GM23338 (cell line): Measurements from ENCODE around the gene SIL1. TPM values are rescaled to one million over a fixed set of nuclear protein-coding genes. Genes with fewer than 3 reads are reported as not detected.

Experiments
- ATAC-seq: fragments of 200-7000 bp; cut with Tn5 transposase; 3 replicates; pipeline ENCODE4 v1.9.1; 2020
- DNase-seq: peaks from one replicate; pipeline ENCODE4 v3.0.0-alpha.2; 2015; ENCODE audit warnings: low spot score
- H2AFZ ChIP-seq: fragments of 200-600 bp; sonication (generic); 2 replicates; pipeline ENCODE4 v1.8.0; 2016; ENCODE audit warnings: antibody characterized with exemption, mild to moderate bottlenecking, moderate library complexity
- H3F3A ChIP-seq: fragments of 200-600 bp; sonication (generic); replicated peaks from 2 replicates; pipeline ENCODE4 v1.8.0; 2017; ENCODE audit warnings: antibody characterized with exemption, mixed run types, low read depth
- H3K27ac ChIP-seq: fragments of 200-600 bp; sonication (generic); 2 replicates; pipeline ENCODE4 v1.6.1; 2016; ENCODE audit warnings: low read depth
- H3K27me3 ChIP-seq: fragments of 200-600 bp; sonication (generic); 2 replicates; pipeline ENCODE4 v1.8.0; 2016; ENCODE audit warnings: mild to moderate bottlenecking, mixed run types, moderate library complexity; ENCODE audit not compliant: insufficient read depth
- H3K36me3 ChIP-seq: fragments of 200-600 bp; sonication (generic); 2 replicates; pipeline ENCODE4 v1.8.0; 2016; ENCODE audit warnings: mild to moderate bottlenecking; ENCODE audit not compliant: insufficient read depth
- H3K4me1 ChIP-seq: fragments of 200-600 bp; sonication (generic); 2 replicates; pipeline ENCODE4 v1.8.0; 2016; ENCODE audit warnings: mild to moderate bottlenecking, moderate library complexity; ENCODE audit not compliant: insufficient read depth
- H3K4me2 ChIP-seq: fragments of 200-600 bp; sonication (generic); 2 replicates; pipeline ENCODE4 v1.7.1; 2017; ENCODE audit warnings: mixed run types
- H3K4me3 ChIP-seq: fragments of 200-600 bp; sonication (generic); 2 replicates; pipeline ENCODE4 v1.6.1; 2016; ENCODE audit warnings: mixed run types
- H3K79me2 ChIP-seq: fragments of 200-600 bp; sonication (generic); replicated peaks from 2 replicates; pipeline ENCODE4 v1.8.0; 2017; ENCODE audit warnings: mild to moderate bottlenecking; ENCODE audit not compliant: insufficient read depth
- H3K9me2 ChIP-seq: fragments of 200-600 bp; sonication (generic); 2 replicates; pipeline ENCODE4 v1.8.0; 2017; ENCODE audit not compliant: insufficient read depth
- H4K20me1 ChIP-seq: fragments of 200-600 bp; sonication (generic); replicated peaks from 2 replicates; pipeline ENCODE4 v1.8.0; 2017; ENCODE audit warnings: mild to moderate bottlenecking; ENCODE audit not compliant: insufficient read depth
- H3K27ac Mint-ChIP-seq: 2 replicates; pipeline ENCODE4 v1.8.0; 2020; ENCODE audit warnings: inconsistent platforms, mild to moderate bottlenecking, moderate library complexity, mixed read lengths
- H3K27me3 Mint-ChIP-seq: 3 replicates; pipeline ENCODE4 v1.8.0; 2022; ENCODE audit warnings: low read depth, mild to moderate bottlenecking, moderate library complexity, mixed read lengths, inconsistent platforms; ENCODE audit not compliant: insufficient read depth, poor library complexity
- H3K36me3 Mint-ChIP-seq: 3 replicates; pipeline ENCODE4 v1.8.0; 2021; ENCODE audit warnings: low read depth, mild to moderate bottlenecking, inconsistent platforms, moderate library complexity, mixed read lengths
- H3K4me1 Mint-ChIP-seq: 3 replicates; pipeline ENCODE4 v1.8.0; 2020; ENCODE audit warnings: mild to moderate bottlenecking, inconsistent platforms, mixed read lengths
- H3K4me3 Mint-ChIP-seq: 3 replicates; pipeline ENCODE4 v1.8.0; 2021; ENCODE audit warnings: moderate library complexity, mild to moderate bottlenecking, inconsistent platforms, mixed read lengths
- H3K9me3 Mint-ChIP-seq: 3 replicates; pipeline ENCODE4 v1.8.0; 2020; ENCODE audit warnings: moderate library complexity, mild to moderate bottlenecking, inconsistent platforms, mixed read lengths
- CREB1 ChIP-seq: fragments of 250-450 bp; sonication (Bioruptor Pico); IDR thresholded peaks from 2 replicates; pipeline ENCODE4 v1.5.0; 2020; ENCODE audit warnings: low read depth, mild to moderate bottlenecking, moderate library complexity
- CTCF ChIP-seq, 2 experiments: fragments of 200-600 bp in 1 of 2; sonication (generic) in 1 of 2; conservative IDR thresholded peaks; 2 replicates each; pipeline versions ENCODE4 v1.5.1 to v1.6.1; 2016 to 2017; ENCODE audit warnings: antibody characterized with exemption in 2 of 2, low read depth in 2 of 2, mild to moderate bottlenecking in 2 of 2, moderate library complexity in 1 of 2
- ETS1 ChIP-seq: IDR thresholded peaks from 2 replicates; pipeline ENCODE4 v1.6.1; 2016; ENCODE audit warnings: antibody characterized with exemption
- EZH2phosphoT487 ChIP-seq: fragments of 200-600 bp; sonication (generic); IDR thresholded peaks from one replicate; pipeline ENCODE4 v1.8.1; 2018; ENCODE audit warnings: antibody characterized with exemption; ENCODE audit not compliant: unreplicated experiment
- JUNB ChIP-seq: IDR thresholded peaks from one replicate; pipeline ENCODE4 v1.6.1; 2016; ENCODE audit warnings: antibody characterized with exemption; ENCODE audit not compliant: unreplicated experiment
- NANOG ChIP-seq: IDR thresholded peaks from 2 replicates; pipeline ENCODE4 v1.6.1; 2016; ENCODE audit warnings: antibody characterized with exemption, borderline replicate concordance
- POLR2AphosphoS5 ChIP-seq: IDR thresholded peaks from 2 replicates; pipeline ENCODE4 v1.6.1; 2016; ENCODE audit warnings: antibody characterized with exemption, low read depth
- REST ChIP-seq: IDR thresholded peaks from one replicate; pipeline ENCODE4 v1.6.1; 2018; ENCODE audit warnings: antibody characterized with exemption; ENCODE audit not compliant: unreplicated experiment
- STAT1 ChIP-seq: IDR thresholded peaks from one replicate; pipeline ENCODE4 v1.6.1; 2016; ENCODE audit warnings: antibody characterized with exemption; ENCODE audit not compliant: unreplicated experiment
- ZNF114 ChIP-seq: fragments of 250-450 bp; sonication (Bioruptor Pico); IDR thresholded peaks from 2 replicates; pipeline ENCODE4 v1.5.0; 2020; ENCODE audit warnings: mild to moderate bottlenecking, moderate library complexity
- ZNF331 ChIP-seq: fragments of 250-450 bp; sonication (Bioruptor Pico); IDR thresholded peaks from 2 replicates; pipeline ENCODE4 v1.5.0; 2020; ENCODE audit warnings: low read depth, mild to moderate bottlenecking, moderate library complexity
- ZNF462 ChIP-seq: fragments of 250-450 bp; sonication (Bioruptor Pico); IDR thresholded peaks from 2 replicates; pipeline ENCODE4 v1.5.0; 2020; ENCODE audit warnings: mild to moderate bottlenecking, moderate library complexity
- polyA plus RNA-seq: library from polyadenylated mRNA; unstranded; fragments of >200 nt; fragmentation: Nextera tagmentation; extraction: Ambion mirVana; gene quantifications from 2 replicates; pipeline ENCODE4 v1.2.1, GENCODE V29; 2016
- total RNA-seq: library from RNA; depleted of rRNA; stranded (reverse); fragments of >200 nt; shearing (Covaris generic); gene quantifications from 2 replicates; pipeline ENCODE4 v1.2.3, GENCODE V29; 2014

SIL1 gene
- total and polyA plus RNA-seq, 2 experiments from 2014 or later, result 5.5 to 5.9 TPM

- H3K36me3 Mint-ChIP-seq, result no peaks in the 10 kb centered on the region
- H3K79me2 ChIP-seq, result no peaks in the 10 kb centered on the region
- H3K9me2 ChIP-seq, result 0 out of 2 replicates have a peak, but pooled peaks cover 4% of the 10 kb centered on the region
- DNase-seq, result no peak
- peaks cover 4% of the 10 kb centered on the region for H3K27me3 Mint-ChIP-seq
- H3K4me3 ChIP-seq, result no peak overlapping the region
- H3F3A ChIP-seq, result no peaks in the 10 kb centered on the region
- no peak overlapping the region for H3K27ac ChIP-seq
- ATAC-seq, result no peak
- TF ChIP-seq NANOG (no peak), EZH2phosphoT487 (no peak), ETS1 (no peak), CREB1 (no peak), JUNB (no peak), REST (no peak), CTCF (conservative IDR thresholded peaks at IDR 0.05; ENCODE audit: low read depth in 2 of 2) (no peak), ZNF331 (CRISPR knock-in tag) (no peak), POLR2AphosphoS5 (no peak), ZNF462 (CRISPR knock-in tag) (no peak), ZNF114 (no peak), STAT1 (no peak)
- H3K9me3 Mint-ChIP-seq, result no peaks in the 10 kb centered on the region
- no peak overlapping the region for H3K4me3 Mint-ChIP-seq
- H4K20me1 ChIP-seq, result no peaks in the 10 kb centered on the region
- H3K36me3 ChIP-seq, result no peaks in the 10 kb centered on the region
- H3K27ac Mint-ChIP-seq, result no peak overlapping the region
- no peaks in the 10 kb centered on the region for H3K4me1 Mint-ChIP-seq
- no peaks in the 10 kb centered on the region for H3K4me1 ChIP-seq
- no peaks in the 10 kb centered on the region for H3K27me3 ChIP-seq
- H2AFZ ChIP-seq, result no peak overlapping the region
- H3K4me2 ChIP-seq, result no peak overlapping the region
Measured at GRCh38 chr5:138985256-138985655, 212.9 kb downstream of the SIL1 start.
